PFSK-1 (cell line): Measurements from ENCODE around the gene IL23A.

ENCODE experiments used
- POLR2AphosphoS5 ChIP-seq: IDR thresholded peaks from 2 replicates; pipeline ENCODE4 v1.6.1; 2012; ENCODE audit warnings: low read depth, mild to moderate bottlenecking, control low read depth, low read length, moderate library complexity
- SIN3A ChIP-seq: IDR thresholded peaks from 2 replicates; pipeline ENCODE4 v1.6.1; 2012; ENCODE audit warnings: mild to moderate bottlenecking, low read length, moderate library complexity, borderline replicate concordance; ENCODE audit not compliant: insufficient read depth
- TF ChIP-seq, protein P1 (sequence below), 2 experiments: IDR thresholded peaks; 2 replicates each; pipeline versions ENCODE4 v1.6.1 to v1.8.0; 2011 to 2012; ENCODE audit warnings: low read depth in 2 of 2, low read length in 2 of 2, control low read depth in 1 of 2, inconsistent platforms in 1 of 2, mild to moderate bottlenecking in 1 of 2, moderate library complexity in 1 of 2; ENCODE audit not compliant: insufficient read depth in 1 of 2

DNA sequence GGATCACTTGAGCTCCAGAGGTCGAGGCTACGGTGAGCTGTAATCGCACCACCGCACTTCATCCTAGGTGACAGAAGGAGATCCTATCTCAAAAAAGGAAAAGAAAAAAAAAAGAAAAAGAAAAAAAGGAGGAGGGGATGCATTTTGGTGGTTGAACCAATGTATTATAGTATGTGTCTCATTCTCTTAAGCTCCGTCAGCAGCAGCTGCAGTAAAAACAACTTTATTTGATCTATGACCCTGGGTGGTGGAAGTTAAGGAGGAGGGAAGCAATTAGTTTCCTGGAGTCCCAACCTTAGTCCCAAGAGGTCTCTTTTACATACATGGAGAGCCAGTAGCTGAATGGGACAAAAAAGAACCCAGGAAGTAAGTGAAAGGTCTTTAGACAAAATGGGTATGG, 50.7 kb downstream of the IL23A start:
- no peak for TF ChIP-seq POLR2AphosphoS5
- no peak for TF ChIP-seq SIN3A
- TF ChIP-seq, protein P1, sequence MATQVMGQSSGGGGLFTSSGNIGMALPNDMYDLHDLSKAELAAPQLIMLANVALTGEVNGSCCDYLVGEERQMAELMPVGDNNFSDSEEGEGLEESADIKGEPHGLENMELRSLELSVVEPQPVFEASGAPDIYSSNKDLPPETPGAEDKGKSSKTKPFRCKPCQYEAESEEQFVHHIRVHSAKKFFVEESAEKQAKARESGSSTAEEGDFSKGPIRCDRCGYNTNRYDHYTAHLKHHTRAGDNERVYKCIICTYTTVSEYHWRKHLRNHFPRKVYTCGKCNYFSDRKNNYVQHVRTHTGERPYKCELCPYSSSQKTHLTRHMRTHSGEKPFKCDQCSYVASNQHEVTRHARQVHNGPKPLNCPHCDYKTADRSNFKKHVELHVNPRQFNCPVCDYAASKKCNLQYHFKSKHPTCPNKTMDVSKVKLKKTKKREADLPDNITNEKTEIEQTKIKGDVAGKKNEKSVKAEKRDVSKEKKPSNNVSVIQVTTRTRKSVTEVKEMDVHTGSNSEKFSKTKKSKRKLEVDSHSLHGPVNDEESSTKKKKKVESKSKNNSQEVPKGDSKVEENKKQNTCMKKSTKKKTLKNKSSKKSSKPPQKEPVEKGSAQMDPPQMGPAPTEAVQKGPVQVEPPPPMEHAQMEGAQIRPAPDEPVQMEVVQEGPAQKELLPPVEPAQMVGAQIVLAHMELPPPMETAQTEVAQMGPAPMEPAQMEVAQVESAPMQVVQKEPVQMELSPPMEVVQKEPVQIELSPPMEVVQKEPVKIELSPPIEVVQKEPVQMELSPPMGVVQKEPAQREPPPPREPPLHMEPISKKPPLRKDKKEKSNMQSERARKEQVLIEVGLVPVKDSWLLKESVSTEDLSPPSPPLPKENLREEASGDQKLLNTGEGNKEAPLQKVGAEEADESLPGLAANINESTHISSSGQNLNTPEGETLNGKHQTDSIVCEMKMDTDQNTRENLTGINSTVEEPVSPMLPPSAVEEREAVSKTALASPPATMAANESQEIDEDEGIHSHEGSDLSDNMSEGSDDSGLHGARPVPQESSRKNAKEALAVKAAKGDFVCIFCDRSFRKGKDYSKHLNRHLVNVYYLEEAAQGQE (IDR thresholded peaks at IDR 0.05; ENCODE audit: insufficient read depth in 1 of 2, low read depth in 2 of 2, low read length in 2 of 2), result no peak
